AG09309 (cell line): ENCODE measurements around the gene KPRP.

Experiments
- DNase-seq: peaks from one replicate; pipeline ENCODE4 v3.0.0-alpha.2; 2010; ENCODE audit warnings: low read depth
- H3K4me3 ChIP-seq: 2 replicates; pipeline ENCODE4 v1.5.1; 2011; ENCODE audit warnings: mild to moderate bottlenecking, low read depth, low read length, moderate library complexity; ENCODE audit not compliant: control insufficient read depth
- TF ChIP-seq, protein P1 (sequence below): IDR thresholded peaks from 2 replicates; pipeline ENCODE4 v1.5.1; 2011; ENCODE audit warnings: mild to moderate bottlenecking, low read depth, low read length, inconsistent platforms; ENCODE audit not compliant: insufficient read depth, control insufficient read depth; ENCODE audit errors: missing control alignments

The KPRP gene

GRCh38 chr1:152757747-152758146, at the start of gene KPRP:
TSS of gene KPRP (plus strand) at chr1:152758025. CDS start at chr1:152759589, 1,564 bp downstream.
- H3K4me3 ChIP-seq: no peak within 1 kb of the TSS
- DNase-seq: no peak
- TF ChIP-seq, protein P1, sequence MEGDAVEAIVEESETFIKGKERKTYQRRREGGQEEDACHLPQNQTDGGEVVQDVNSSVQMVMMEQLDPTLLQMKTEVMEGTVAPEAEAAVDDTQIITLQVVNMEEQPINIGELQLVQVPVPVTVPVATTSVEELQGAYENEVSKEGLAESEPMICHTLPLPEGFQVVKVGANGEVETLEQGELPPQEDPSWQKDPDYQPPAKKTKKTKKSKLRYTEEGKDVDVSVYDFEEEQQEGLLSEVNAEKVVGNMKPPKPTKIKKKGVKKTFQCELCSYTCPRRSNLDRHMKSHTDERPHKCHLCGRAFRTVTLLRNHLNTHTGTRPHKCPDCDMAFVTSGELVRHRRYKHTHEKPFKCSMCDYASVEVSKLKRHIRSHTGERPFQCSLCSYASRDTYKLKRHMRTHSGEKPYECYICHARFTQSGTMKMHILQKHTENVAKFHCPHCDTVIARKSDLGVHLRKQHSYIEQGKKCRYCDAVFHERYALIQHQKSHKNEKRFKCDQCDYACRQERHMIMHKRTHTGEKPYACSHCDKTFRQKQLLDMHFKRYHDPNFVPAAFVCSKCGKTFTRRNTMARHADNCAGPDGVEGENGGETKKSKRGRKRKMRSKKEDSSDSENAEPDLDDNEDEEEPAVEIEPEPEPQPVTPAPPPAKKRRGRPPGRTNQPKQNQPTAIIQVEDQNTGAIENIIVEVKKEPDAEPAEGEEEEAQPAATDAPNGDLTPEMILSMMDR: no peak

- no peak overlapping the region for H3K4me3 ChIP-seq
- TF ChIP-seq, protein P1: no peak
- DNase-seq: no peak
These were observed 39.6 kb upstream of the KPRP start for GRCh38 chr1:152718238-152718637.

GRCh38 chr1:152725261-152725660, 32.6 kb upstream of the KPRP start:
- DNase-seq: no peak
- H3K4me3 ChIP-seq: no peak overlapping the region
- TF ChIP-seq, protein P1: no peak

GRCh38 chr1:152728986-152729385, 28.8 kb upstream of the KPRP start:
- H3K4me3 ChIP-seq: no peak overlapping the region
- TF ChIP-seq, protein P1: no peak
- DNase-seq: no peak

DNA sequence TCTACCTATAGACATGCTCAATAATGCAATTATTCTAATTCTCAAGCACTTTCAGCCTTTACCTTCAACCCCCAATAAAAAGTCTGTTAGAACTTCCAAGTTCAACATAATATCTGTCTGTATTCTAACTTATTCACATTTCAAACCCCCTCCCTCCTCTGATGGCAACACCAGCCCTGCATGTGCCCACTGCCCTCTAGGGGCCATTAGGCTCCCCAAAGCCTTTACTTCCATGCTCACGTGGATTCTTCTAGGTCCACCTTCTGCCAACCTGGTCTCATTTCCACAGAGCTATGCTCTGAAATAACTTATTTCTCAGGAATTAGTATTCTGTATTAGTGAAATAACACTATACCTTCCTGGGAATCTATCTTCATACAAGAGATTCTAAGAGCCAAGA, 22.2 kb upstream of the KPRP start:
- no peak for DNase-seq
- no peak overlapping the region for H3K4me3 ChIP-seq
- TF ChIP-seq, protein P1: no peak

- TF ChIP-seq, protein P1: no peak
- no peak overlapping the region for H3K4me3 ChIP-seq
- DNase-seq: no peak
These were observed 19.8 kb upstream of the KPRP start for GRCh38 chr1:152737997-152738396.

- TF ChIP-seq, protein P1: no peak
- no peak for DNase-seq
- H3K4me3 ChIP-seq: no peak overlapping the region
These were observed 18.0 kb upstream of the KPRP start for GRCh38 chr1:152739841-152740240.
